ENCODE data around the gene SPATA17.

- TF ChIP-seq CTCF (IDR thresholded peaks at IDR 0.05) (no peak), POLR2A (IDR thresholded peaks at IDR 0.05) (no peak)
Observed at GRCh38 chr1:217891966-217892365, 260.8 kb downstream of the SPATA17 start.

Measured in right lobe of liver (tissue), 4 donors.